ENCODE measurements around the gene CFD.
"Not testable (repeated sequence)": the region's sequence is repeated elsewhere in the genome, so short reads cannot be mapped to it uniquely, and the experiment has no call there.

Gene CFD
- total RNA-seq, result 0.65 to 1.4 reads per million in 2 donors

DNA sequence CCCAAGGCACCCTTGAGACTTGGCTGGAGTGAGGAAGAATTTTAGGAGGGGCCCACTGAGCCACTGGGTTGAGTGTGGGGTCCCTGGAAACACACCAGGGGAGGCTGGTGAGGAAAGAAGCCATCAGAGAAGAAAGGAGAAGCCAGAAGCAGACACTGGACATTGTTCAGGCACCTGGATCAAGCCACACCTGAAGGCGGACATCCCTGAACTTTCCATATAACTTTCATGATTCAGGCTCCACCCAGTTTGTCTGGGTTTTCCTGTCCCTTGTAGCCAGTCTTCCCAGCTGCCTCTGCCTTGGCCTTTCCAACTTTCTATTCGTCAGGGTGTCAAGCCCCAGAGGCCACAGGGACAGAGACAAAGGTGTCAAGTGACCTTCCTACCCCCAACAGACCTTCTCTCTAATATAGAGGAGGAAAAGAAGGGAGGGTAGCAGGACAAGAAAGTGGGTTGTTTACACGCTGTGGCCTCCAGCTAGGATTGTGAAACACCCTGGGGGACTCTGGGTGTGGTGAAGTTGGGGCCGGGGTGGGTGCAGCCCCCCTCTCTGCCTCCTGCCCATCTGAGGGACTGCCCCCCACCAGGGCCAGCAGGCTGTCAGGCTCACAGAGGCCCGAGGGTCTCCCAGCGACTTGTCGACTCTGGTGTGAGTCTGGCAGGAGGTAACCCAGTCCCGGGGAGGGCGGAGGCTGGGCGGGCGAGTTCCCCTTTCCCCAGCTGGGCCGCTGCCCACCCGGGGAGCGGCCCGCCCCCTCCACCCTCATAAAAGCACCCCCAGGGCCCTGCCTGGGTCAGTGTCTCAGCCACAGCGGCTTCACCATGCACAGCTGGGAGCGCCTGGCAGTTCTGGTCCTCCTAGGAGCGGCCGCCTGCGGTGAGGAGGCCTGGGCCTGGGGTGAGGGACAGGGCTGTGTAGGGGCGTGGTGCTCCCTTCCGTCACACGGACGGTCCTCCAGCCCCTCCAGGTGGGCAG is at the start of gene CFD:
Gene CFD, plus strand, starts transcription at position 797 of the 976 bp plus-strand sequence. Its CDS starts 26 bp downstream, at position 823.
- DNase-seq, result no peak

GRCh38 chr19:810077-810855 is 49.2 kb upstream of the CFD start:
- DNase-seq, result no peak

GRCh38 chr19:810883-811489 is 48.5 kb upstream of the CFD start:
- DNase-seq, result no peak

DNA sequence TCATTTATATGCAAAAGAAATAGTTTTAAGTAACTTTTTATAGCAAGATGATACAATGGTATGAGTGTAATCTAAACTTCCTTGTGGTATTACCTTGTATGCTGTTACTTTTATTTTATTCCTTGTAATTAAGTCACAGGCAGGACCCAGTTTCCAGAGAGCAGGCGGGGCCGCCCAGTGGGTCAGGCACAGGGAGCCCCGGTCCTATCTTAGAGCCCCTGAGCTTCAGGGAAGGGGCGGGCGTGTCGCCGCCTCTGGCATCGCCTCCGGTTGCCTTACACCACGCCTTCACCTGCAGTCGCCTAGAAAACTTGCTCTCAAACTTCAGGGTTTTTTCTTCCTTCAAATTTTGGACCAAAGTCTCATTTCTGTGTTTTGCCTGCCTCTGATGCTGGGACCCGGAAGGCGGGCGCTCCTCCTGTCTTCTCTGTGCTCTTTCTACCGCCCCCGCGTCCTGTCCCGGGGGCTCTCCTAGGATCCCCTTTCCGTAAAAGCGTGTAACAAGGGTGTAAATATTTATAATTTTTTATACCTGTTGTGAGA is 47.9 kb upstream of the CFD start:
- DNase-seq, result no peak

DNA sequence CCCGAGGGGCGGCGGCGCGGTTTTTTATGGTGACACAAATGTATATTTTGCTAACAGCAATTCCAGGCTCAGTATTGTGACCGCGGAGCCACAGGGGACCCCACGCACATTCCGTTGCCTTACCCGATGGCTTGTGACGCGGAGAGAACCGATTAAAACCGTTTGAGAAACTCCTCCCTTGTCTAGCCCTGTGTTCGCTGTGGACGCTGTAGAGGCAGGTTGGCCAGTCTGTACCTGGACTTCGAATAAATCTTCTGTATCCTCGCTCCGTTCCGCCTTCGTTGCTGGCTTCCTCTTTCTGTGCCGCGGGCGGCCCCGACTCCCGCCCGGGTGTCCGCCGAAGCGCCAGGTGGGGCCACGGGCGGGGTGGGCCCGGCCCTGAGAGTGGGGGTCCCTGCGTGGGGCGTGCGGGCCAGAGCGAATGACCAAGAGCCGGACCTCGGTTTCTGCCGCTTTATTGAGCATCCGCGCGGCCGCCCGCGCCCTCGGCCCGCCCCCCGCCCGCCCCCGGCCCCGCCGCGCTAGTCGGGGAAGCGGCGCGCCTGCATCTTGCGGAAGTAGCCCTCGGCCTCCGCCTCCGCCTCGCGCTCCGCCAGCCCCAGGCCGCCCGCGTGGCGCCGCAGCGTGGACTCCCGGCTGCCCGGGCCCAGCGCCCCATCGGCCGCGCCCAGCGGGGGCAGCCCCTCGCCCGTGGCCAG is 47.3 kb upstream of the CFD start:
- no peak for DNase-seq

GRCh38 chr19:812747-813218 is 46.7 kb upstream of the CFD start:
- no peak for DNase-seq

DNA sequence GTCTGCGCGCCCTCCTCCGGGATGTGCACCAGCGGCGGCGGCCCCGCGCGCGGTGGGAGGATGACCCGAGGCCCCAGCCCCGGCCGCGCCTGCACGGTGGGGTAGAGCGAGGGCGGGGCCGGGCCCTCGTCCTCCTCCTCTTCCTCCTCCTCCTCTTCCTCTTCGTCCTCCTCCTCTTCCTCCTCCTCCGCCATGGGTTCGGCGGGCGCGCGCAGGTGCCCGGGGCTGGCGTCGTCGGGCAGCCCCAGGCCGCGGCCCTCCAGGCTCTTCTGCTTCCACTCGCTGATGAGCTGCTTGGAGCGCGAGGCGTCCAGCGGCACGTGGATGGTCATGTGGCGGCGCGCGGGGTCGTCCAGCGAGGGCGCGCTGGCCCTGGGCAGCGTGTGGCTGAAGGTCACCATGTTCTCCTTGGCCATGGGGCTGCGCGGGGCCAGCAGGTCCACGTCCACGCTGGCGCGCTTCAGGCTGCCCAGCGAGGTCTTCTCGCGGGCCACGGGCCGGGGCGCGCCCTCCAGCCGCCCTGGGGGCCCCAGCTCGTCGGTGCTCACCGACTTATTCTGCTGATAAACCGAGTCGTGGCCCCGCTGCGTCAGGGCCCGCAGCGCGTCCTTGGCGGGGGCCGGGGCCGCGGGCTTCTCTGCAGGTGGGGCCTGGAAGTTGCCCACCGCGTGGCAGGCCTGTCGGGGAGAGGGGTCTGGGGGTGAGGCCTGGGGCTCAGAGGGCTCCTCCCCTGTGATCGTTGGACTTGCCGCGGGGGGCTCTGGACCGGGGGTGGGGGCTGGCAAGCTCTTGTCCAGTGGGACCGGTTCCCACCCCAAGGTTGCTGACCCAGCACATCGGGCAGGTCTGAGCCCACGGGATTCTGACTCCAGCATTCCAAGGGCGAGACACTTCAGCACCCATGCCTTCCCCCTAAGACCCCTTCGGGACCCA is 46.0 kb upstream of the CFD start:
- DNase-seq, result no peak

DNA sequence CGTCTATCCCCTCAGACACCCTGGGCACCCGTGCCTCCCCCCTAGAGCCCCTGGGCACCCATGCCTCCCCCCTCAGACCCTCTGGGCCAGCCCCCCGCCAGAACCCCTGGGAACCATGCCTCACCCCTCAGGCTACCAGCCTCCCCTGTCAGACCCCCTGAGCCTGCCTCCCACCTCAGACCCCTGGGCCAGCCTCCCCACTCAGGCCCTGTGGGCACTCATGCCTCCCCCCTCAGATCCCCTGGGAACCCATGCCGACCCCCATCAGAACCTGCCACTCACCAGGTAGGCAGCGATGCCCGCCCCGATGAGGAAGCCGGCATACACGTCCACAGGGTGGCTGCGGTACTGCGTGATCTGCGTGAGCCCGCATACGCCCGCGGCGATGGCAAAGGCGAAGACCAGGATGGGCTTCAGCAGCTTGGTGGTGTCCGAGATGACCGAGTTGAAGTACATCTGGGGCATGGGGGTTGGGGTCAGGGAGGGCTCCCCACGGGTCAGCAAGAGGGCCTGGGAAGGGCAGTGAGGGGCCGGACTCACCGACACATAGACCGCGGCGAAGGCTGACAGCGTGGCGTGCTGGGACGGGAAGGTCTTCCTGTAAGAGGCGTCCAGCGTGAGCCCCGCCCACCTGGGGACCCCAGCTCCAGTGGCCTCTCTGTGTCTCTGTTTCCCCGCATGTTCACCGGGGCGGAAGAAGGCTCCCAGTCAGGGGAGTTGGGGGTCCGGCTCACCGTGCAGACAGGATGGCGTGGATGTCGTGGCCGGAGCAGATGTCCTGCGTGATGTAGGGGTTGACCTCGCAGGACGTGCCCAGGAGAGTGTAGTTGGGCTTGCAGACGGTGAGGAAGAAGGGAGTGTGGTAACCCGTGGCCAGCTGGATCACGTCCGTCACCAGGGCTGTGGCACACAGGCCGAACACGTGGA is 45.0 kb upstream of the CFD start:
- no peak for DNase-seq

DNA sequence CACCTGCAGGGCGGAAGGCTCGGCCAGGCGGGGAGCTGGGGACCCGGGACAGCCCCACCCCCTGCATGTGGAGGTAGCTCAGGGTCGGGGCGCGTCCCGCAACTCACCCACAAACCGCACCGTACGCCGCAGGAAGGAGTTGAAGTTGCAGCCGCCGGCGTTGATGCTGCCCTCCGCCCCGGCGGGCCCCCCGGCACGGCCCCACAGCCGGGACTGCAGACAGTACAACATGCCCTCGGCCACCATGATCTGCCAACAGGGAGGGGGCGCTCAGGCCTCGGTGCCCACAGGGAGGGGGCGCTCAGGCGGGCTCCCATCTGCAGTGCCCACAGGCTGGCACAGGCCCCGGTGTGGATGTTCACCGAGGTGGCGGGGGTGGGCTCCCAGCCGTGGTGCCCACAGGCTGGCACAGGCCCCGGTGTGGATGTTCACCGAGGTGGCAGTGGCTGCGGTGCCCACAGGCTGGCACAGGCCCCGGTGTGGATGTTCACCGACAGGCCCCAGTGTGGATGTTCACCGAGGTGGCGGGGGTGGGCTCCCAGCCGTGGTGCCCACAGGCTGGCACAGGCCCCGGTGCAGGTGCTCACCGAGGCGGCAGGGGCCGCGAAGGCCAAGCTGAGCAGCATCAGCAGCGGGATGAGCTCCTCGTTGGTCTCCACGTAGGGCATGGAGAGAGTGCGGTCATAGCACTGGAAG is 44.2 kb upstream of the CFD start:
- no peak for DNase-seq

DNA sequence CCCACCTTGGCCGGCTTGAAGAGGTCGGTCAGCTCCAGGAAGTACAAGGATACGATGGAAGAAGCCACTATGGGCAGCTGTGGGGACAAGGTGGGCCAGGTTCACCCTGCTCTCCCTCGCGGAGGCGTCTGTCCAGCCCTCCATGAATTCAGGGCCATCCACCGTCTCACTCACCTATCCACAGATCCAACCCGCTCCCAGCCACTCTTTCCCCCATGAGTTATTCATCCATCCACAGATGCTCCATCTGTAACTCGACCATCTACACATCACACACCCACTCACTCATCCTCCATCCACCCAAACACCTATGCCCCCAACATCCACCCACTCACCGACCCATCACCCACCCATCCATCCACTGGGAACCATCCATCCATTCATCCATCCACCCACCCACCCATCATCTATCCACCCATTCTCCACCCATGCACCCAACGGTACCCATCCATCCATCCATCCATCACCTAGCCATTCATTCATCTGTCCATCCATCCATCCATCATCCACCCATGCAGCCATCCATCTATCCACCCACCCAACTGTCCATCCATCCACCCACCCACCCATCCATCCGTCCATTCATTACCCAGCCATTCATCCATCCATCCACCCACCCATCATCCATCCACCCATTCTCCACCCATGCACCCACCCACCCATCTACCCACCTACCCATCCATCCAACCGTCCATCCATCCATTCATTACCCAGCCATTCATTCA is 43.5 kb upstream of the CFD start:
- DNase-seq, result no peak

GRCh38 chr19:816500-816857 is 43.0 kb upstream of the CFD start:
- DNase-seq, result no peak

- DNase-seq, result not testable (repeated sequence)
These were observed 39.3 kb upstream of the CFD start for GRCh38 chr19:820212-820611.

DNA sequence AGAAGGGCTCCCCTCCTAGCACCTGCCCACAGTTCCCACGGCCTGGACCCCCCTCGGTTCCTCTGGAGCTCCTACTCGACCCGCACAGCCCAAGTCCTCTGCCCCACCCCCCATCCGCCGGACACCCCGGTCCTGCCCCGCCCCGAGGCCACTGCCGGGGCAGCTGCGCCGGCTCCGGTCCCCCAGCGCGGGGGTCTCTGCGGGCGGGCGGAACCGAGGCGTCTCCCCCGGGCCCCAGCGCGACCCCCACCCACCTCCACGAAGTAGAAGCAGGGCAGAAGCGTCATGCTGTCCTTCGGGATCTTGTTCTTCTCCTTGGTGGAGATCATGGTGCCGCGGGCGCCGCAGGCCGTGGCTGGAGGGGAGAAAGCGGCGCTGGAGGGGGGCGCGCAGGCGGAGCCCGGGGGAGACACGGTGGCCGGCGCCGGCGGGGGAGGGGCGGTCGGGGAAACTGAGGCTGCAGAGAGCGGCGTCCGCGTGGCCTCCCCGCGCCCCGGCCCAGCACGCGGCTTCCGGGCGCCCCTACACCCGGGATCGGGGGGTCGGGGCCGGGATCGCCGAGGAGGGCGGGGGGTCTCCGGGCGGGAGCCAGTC is 38.1 kb upstream of the CFD start:
- no peak for DNase-seq

DNA sequence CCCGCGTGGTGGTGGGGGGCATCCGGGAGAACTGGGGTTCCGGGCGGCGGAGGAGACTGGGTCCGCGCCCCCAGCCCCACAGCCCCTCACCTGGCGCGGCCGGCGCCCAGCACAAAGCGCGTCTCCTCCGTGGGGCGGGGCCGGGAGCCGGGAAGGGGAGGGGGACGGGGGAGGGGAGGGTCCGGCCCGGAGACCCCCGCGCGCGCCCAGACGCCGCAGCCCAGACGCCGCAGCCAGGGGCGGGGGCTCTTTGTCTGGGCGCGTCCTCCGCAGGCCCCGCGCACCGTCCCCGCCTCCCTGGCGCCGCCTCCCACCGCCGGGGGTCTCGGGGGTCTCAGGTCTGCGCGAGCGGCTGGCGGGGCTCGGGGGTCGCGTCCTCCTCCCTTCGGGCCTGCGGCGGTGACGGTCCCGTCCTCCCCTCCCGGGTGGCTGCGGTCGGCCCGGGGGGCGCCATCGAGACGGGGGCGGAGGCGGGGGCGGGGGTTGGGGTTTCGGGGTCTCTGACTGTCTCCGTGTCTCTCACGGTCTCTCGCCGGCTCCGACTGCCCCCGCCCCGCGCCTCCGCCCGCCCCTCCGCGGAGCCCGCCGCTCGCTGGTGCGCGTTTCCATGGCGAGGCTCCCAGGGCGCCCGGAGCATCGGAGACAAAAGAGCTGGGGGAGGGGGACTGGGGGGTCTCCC is 37.5 kb upstream of the CFD start, which contains the start of gene PLPPR3:
Gene PLPPR3, minus strand, starts transcription at position 131 of the 679 bp plus-strand sequence. CDS start 396 bp downstream, outside the sequence.
- no peak for DNase-seq

DNA sequence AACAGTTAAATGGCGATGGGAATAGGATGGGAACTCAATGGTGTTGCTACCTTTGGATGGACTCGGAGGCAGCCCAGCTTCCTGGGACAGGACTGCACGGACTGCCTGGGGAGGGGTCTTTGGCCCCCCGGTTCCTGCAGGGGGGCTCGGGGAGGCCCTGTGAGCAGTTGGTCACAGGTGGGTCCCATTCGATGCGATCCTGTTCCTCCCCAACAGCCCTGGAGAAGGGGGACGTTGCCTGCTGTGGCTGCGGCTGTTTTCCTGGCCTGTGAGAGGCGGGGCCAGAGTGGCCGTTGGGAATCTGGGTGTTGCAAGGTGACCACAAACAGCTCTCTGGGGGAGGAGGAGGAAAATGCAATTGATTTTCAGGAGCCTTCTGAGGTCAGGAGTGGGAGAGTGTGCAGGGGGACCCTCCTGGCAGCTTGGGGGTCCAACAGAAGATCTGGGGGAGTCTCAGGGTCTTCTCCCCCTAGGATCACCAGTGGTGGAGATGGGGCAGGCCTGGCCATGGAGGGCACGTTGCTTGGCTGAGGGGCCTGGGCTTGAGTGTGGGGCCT is 35.8 kb upstream of the CFD start:
- no peak for DNase-seq

- DNase-seq, result no peak
These were observed 34.6 kb upstream of the CFD start for GRCh38 chr19:824885-825284.

Data from activated gamma-delta T cell (primary cell).